ENCODE data around the gene CBX4. TPM values are rescaled to one million over a fixed set of nuclear protein-coding genes. Genes with fewer than 3 reads are reported as not detected.

Gene CBX4
- polyA plus RNA-seq, 1 of the 3 experiments (the other 2 are of a cell fraction), result 21.9 TPM

DNA sequence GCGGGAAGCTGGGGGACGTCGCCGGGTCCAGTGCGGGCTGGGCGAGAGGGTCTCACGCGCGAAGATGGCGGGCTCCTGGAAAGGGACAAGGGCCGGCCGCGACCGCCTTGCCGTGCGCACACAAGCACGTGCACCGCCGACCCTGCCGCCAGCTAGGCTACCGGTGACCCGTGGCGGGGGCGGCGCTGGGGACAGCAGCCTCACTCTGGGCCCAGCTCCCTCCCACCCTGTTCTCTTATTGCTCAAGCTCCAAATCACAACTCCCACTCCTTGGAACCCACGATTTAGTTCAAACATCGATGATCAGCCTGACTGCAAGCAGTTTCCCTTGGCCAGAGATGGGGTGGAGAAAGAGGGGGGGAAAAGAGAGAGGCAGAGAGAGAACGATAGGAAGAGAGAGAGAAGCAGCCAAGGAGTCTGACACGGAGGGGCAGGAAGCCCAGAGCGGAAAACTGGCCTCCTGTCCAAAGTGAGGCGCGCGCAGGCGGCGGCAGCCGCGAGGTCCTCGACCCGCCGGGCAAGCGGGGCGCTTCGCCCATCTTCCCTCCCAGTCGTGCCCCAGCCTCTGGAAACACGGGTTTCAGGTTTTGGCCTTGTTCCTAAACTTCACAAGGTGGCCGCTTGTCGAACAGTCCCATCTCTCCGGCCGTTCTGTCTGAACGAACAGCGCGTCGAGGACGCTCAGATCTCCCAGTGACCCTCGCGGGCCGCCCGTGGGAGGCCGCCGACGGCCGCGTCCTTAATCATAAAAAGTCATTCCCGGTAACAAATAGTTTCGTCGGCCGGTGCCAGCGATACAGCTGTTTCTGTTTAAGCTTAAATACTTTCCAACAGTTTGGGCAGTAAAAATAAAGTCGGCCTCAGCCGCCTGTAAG is 40.7 kb downstream of the CBX4 start:
- peak; percentile 39 for DNase-seq
- no peaks in the 10 kb centered on the region for H3K9me2 ChIP-seq
- H3K4me3 ChIP-seq (ENCODE audit: low read depth in 2 of 2, low read length in 1 of 2), result no peak overlapping the region; a peak in 1 of 4 replicates
- peaks cover 0 to 18% of the 10 kb centered on the region in 2 experiments for H3K36me3 ChIP-seq (replicated peaks in 1 of 2; ENCODE audit: control insufficient read depth in 1 of 2, insufficient read depth in 2 of 2, low read length in 1 of 2)
- H3K4me1 ChIP-seq (ENCODE audit: control insufficient read depth in 1 of 2, insufficient read depth in 2 of 2, low read depth in 1 of 2, low read length in 1 of 2), result peaks cover 18 to 37% of the 10 kb centered on the region in 2 experiments; a peak in 3 of 4 replicates
- peaks cover 8% of the 10 kb centered on the region; the same call in 1 of the 2 replicates for H4K20me1 ChIP-seq (ENCODE audit: insufficient read depth)
- no peak overlapping the region for H2AFZ ChIP-seq (ENCODE audit: low read depth)
- H3K79me2 ChIP-seq (ENCODE audit: insufficient read depth), result peaks cover 18% of the 10 kb centered on the region
- ChIA-PET POLR2A (interaction anchor here (3.3 kb wide), 1 partner anchor 10 kb away, joined by 50 read pairs; no protein-coding TSS in a partner anchor), CTCF (interaction anchor here (0.5 to 9.7 kb wide), 12 partner anchors 11 to 734 kb away, joined by 3 to 146 read pairs (median 6); partner anchors contain the start of gene CBX4)
- TF ChIP-seq, protein P1, sequence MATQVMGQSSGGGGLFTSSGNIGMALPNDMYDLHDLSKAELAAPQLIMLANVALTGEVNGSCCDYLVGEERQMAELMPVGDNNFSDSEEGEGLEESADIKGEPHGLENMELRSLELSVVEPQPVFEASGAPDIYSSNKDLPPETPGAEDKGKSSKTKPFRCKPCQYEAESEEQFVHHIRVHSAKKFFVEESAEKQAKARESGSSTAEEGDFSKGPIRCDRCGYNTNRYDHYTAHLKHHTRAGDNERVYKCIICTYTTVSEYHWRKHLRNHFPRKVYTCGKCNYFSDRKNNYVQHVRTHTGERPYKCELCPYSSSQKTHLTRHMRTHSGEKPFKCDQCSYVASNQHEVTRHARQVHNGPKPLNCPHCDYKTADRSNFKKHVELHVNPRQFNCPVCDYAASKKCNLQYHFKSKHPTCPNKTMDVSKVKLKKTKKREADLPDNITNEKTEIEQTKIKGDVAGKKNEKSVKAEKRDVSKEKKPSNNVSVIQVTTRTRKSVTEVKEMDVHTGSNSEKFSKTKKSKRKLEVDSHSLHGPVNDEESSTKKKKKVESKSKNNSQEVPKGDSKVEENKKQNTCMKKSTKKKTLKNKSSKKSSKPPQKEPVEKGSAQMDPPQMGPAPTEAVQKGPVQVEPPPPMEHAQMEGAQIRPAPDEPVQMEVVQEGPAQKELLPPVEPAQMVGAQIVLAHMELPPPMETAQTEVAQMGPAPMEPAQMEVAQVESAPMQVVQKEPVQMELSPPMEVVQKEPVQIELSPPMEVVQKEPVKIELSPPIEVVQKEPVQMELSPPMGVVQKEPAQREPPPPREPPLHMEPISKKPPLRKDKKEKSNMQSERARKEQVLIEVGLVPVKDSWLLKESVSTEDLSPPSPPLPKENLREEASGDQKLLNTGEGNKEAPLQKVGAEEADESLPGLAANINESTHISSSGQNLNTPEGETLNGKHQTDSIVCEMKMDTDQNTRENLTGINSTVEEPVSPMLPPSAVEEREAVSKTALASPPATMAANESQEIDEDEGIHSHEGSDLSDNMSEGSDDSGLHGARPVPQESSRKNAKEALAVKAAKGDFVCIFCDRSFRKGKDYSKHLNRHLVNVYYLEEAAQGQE (IDR thresholded peaks at IDR 0.05; ENCODE audit: low read depth, low read length), result no peak
- TF ChIP-seq CHD2 (IDR thresholded peaks at IDR 0.05; ENCODE audit: low read length, partially characterized antibody) (no peak), POLR2AphosphoS5 (IDR thresholded peaks at IDR 0.05; ENCODE audit: low read depth, low read length) (no peak), EZH2phosphoT487 (IDR thresholded peaks at IDR 0.05; ENCODE audit: borderline replicate concordance, low read depth) (no peak), RAD21 (IDR thresholded peaks at IDR 0.05; ENCODE audit: low read length) (no peak), TAF1 (IDR thresholded peaks at IDR 0.05; ENCODE audit: borderline replicate concordance, low read depth, low read length) (no peak), SMC3 (IDR thresholded peaks at IDR 0.05; ENCODE audit: low read depth, low read length) (no peak), MXI1 (IDR thresholded peaks at IDR 0.05; ENCODE audit: low read depth, low read length) (no peak), RXRA (IDR thresholded peaks at IDR 0.05; ENCODE audit: borderline replicate concordance, low read depth) (no peak), FOSL2 (IDR thresholded peaks at IDR 0.05; ENCODE audit: borderline replicate concordance, low read depth) (no peak), MEF2A (IDR thresholded peaks at IDR 0.05; ENCODE audit: borderline replicate concordance, low read depth) (no peak), TEAD4 (IDR thresholded peaks at IDR 0.05; ENCODE audit: borderline replicate concordance, insufficient read depth) (no peak), GABPA (IDR thresholded peaks at IDR 0.05; ENCODE audit: low read depth) (no peak), YY1 (IDR thresholded peaks at IDR 0.05; ENCODE audit: low read depth) (no peak), TCF12 (IDR thresholded peaks at IDR 0.05) (no peak), JUND (IDR thresholded peaks at IDR 0.05) (no peak)
- TF ChIP-seq, protein P2, sequence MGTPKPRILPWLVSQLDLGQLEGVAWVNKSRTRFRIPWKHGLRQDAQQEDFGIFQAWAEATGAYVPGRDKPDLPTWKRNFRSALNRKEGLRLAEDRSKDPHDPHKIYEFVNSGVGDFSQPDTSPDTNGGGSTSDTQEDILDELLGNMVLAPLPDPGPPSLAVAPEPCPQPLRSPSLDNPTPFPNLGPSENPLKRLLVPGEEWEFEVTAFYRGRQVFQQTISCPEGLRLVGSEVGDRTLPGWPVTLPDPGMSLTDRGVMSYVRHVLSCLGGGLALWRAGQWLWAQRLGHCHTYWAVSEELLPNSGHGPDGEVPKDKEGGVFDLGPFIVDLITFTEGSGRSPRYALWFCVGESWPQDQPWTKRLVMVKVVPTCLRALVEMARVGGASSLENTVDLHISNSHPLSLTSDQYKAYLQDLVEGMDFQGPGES (IDR thresholded peaks at IDR 0.05; ENCODE audit: low read depth, low read length), result no peak
- TF ChIP-seq, protein P3, sequence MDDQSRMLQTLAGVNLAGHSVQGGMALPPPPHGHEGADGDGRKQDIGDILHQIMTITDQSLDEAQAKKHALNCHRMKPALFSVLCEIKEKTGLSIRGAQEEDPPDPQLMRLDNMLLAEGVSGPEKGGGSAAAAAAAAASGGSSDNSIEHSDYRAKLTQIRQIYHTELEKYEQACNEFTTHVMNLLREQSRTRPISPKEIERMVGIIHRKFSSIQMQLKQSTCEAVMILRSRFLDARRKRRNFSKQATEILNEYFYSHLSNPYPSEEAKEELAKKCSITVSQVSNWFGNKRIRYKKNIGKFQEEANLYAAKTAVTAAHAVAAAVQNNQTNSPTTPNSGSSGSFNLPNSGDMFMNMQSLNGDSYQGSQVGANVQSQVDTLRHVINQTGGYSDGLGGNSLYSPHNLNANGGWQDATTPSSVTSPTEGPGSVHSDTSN (IDR thresholded peaks at IDR 0.05), result no peak
- TF ChIP-seq, protein P4, sequence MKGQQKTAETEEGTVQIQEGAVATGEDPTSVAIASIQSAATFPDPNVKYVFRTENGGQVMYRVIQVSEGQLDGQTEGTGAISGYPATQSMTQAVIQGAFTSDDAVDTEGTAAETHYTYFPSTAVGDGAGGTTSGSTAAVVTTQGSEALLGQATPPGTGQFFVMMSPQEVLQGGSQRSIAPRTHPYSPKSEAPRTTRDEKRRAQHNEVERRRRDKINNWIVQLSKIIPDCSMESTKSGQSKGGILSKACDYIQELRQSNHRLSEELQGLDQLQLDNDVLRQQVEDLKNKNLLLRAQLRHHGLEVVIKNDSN (IDR thresholded peaks at IDR 0.05; ENCODE audit: borderline replicate concordance, low read depth), result no peak
- no peak overlapping the region for H3K9ac ChIP-seq
- H3F3A ChIP-seq (replicated peaks; ENCODE audit: insufficient read depth), result peaks cover 4% of the 10 kb centered on the region
- H3K27me3 ChIP-seq (ENCODE audit: insufficient read depth), result 0 out of 2 replicates have a peak, but pooled peaks cover 4% of the 10 kb centered on the region
- H3K4me2 ChIP-seq, result peak overlapping the region; percentile 81
- WGBS (ENCODE audit: low lambda C conversion rate), result 93% methylated on average over 69 of the region's 70 CpGs
- H3K9me3 ChIP-seq, result no peaks in the 10 kb centered on the region
- no peak overlapping the region; a peak in 1 of 4 replicates for H3K27ac ChIP-seq (ENCODE audit: low read depth in 2 of 2, low read length in 1 of 2)

Measured in SK-N-SH (cell line).